ENCODE results near the gene GLTP.

DNA sequence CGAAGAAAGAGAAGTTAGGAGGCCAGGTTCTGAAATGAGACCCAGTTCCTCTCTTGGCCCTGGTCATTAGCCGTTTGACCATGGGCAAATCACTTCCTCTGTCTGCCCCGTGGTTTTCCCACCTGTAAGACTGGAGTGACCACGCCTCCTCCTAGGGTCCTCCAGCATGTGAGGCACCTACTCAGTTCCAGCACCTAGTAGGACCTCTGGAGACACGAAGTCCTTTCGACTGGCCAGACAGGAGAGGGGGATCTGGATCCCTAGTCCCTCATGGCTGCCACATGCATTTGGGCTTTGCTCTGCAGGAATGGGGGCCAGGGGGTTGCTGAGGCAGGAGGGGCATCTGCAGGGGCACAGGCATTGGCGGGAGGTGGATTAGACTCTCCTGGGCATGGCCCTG, 63.5 kb downstream of the GLTP start:
- TF ChIP-seq, protein P1, sequence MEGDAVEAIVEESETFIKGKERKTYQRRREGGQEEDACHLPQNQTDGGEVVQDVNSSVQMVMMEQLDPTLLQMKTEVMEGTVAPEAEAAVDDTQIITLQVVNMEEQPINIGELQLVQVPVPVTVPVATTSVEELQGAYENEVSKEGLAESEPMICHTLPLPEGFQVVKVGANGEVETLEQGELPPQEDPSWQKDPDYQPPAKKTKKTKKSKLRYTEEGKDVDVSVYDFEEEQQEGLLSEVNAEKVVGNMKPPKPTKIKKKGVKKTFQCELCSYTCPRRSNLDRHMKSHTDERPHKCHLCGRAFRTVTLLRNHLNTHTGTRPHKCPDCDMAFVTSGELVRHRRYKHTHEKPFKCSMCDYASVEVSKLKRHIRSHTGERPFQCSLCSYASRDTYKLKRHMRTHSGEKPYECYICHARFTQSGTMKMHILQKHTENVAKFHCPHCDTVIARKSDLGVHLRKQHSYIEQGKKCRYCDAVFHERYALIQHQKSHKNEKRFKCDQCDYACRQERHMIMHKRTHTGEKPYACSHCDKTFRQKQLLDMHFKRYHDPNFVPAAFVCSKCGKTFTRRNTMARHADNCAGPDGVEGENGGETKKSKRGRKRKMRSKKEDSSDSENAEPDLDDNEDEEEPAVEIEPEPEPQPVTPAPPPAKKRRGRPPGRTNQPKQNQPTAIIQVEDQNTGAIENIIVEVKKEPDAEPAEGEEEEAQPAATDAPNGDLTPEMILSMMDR (IDR thresholded peaks at IDR 0.05; ENCODE audit: insufficient read depth, low read length, poor library complexity, severe bottlenecking), result no peak
- TF ChIP-seq EZH2phosphoT487 (conservative IDR thresholded peaks at IDR 0.05; ENCODE audit: low read length), result no peak
